ENCODE measurements around the gene TINCR. TPM values are rescaled to one million over a fixed set of nuclear protein-coding genes. Genes with fewer than 3 reads are reported as not detected.
"Not testable (repeated sequence)": the region's sequence is repeated elsewhere in the genome, so short reads cannot be mapped to it uniquely, and the experiment has no call there.

Gene TINCR
- 2.5 to 4.3 TPM (median 2.5 TPM) in 3 replicates for total RNA-seq

DNA sequence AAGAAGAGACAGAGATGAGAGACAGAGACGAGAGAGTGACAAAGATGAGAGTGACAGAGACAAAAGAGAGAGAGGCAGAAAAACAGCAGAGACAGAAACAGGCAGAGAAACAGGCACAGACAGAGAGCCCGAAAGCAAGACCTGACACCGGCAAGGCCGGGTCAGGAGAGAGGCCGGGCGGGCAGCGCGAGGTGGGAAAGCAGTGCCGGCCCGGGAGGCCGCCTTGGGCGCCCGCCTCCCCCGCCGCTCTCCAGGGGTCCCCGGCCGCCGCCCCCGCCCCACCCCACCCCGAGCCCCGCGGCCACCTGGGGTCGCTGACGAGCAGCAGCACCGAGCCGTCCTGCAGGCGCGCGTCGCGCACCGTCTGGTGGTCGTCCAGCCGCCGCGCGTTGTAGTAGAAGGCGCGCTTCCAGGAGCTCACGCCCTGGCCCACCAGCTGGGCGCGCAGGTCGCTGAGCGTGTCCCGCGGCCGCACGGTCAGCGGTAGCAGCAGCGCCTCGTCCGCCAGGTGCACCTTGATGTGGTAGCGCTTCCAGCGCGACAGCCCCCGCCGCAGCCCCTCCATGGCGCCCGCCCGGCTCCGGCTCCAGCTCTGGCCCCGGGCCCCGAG, at the start of gene TINCR:
TINCR (minus strand) TSS at position 594 of the 610 bp plus-strand sequence.
- no peak within 1 kb of the TSS for H3K27ac Mint-ChIP-seq
- H3K4me3 Mint-ChIP-seq, result peak within 1 kb of the TSS; percentile 40
- no peak for DNase-seq (ENCODE audit: low spot score in 2 of 2, unreplicated experiment in 2 of 2)
- peaks cover 3% of the 10 kb centered on the region for H3K9me3 Mint-ChIP-seq
- TF ChIP-seq, protein P1, sequence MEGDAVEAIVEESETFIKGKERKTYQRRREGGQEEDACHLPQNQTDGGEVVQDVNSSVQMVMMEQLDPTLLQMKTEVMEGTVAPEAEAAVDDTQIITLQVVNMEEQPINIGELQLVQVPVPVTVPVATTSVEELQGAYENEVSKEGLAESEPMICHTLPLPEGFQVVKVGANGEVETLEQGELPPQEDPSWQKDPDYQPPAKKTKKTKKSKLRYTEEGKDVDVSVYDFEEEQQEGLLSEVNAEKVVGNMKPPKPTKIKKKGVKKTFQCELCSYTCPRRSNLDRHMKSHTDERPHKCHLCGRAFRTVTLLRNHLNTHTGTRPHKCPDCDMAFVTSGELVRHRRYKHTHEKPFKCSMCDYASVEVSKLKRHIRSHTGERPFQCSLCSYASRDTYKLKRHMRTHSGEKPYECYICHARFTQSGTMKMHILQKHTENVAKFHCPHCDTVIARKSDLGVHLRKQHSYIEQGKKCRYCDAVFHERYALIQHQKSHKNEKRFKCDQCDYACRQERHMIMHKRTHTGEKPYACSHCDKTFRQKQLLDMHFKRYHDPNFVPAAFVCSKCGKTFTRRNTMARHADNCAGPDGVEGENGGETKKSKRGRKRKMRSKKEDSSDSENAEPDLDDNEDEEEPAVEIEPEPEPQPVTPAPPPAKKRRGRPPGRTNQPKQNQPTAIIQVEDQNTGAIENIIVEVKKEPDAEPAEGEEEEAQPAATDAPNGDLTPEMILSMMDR (IDR thresholded peaks at IDR 0.05; ENCODE audit: unreplicated experiment), result no peak
- peaks cover 2% of the 10 kb centered on the region for H3K36me3 Mint-ChIP-seq
- H3K4me1 Mint-ChIP-seq, result no peaks in the 10 kb centered on the region
- H3K27me3 Mint-ChIP-seq (ENCODE audit: low read depth), result peaks cover 31% of the 10 kb centered on the region

DNA sequence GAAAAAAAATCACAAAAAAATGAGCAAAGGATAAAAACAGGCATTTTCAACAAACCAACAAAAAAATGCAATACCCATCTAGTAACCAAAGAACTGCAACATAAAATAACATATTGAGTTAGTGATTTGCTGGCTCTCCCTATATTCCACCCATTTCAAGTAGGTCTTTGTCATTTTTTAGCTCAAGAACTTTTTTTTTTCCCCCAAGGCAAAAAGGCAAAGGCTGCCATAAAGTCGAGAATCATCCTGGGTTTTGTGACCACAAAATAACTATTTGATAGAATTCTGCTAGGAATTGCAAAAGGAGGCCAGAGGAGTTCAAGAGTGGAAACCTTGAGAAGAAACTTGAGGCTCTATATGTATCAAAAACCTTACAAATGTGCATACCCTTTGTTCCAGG, 49.3 kb upstream of the TINCR start:
- Mint-ChIP-seq H3K4me3 (no peak overlapping the region), H3K4me1 (peaks cover 14% of the 10 kb centered on the region), H3K27ac (no peak overlapping the region), H3K27me3 (ENCODE audit: low read depth) (no peaks in the 10 kb centered on the region), H3K36me3 (peaks cover 44% of the 10 kb centered on the region), H3K9me3 (no peaks in the 10 kb centered on the region)
- DNase-seq (ENCODE audit: low spot score in 2 of 2, unreplicated experiment in 2 of 2), result no peak
- TF ChIP-seq, protein P1 (IDR thresholded peaks at IDR 0.05; ENCODE audit: unreplicated experiment), result no peak

DNA sequence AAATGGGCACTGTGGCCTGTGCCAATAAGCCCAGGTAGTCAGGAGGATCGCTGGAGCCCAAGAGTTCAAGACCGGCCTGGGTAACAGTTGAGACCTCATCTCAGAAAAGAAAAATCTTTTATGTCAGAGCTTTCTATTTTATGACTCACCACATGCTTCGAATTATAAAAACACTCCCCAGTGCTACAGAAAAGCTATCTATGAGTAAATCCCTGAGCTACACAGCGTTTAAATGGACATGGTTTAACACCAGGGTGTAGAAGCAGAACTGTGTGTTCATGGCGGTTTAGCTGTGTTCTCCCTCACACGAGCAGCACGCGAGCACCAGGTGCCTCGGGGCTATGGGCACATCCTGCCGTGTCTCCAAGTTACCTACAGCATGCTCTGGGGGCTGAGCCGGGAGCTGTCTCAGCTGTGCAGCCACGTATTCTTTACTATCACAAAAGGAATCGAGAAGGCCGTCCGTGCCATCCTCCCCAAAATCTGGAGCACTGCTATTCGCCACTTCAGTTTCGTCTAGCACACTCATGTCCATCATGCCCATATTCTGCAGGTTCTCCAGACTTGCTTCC, 48.1 kb upstream of the TINCR start:
- no peaks in the 10 kb centered on the region for H3K27me3 Mint-ChIP-seq (ENCODE audit: low read depth)
- H3K27ac Mint-ChIP-seq, result no peak overlapping the region
- H3K36me3 Mint-ChIP-seq, result peaks cover 48% of the 10 kb centered on the region
- H3K4me3 Mint-ChIP-seq, result no peak overlapping the region
- TF ChIP-seq, protein P1 (IDR thresholded peaks at IDR 0.05; ENCODE audit: unreplicated experiment), result no peak
- peaks cover 5% of the 10 kb centered on the region for H3K4me1 Mint-ChIP-seq
- DNase-seq (ENCODE audit: low spot score in 2 of 2, unreplicated experiment in 2 of 2), result no peak
- H3K9me3 Mint-ChIP-seq, result no peaks in the 10 kb centered on the region

DNA sequence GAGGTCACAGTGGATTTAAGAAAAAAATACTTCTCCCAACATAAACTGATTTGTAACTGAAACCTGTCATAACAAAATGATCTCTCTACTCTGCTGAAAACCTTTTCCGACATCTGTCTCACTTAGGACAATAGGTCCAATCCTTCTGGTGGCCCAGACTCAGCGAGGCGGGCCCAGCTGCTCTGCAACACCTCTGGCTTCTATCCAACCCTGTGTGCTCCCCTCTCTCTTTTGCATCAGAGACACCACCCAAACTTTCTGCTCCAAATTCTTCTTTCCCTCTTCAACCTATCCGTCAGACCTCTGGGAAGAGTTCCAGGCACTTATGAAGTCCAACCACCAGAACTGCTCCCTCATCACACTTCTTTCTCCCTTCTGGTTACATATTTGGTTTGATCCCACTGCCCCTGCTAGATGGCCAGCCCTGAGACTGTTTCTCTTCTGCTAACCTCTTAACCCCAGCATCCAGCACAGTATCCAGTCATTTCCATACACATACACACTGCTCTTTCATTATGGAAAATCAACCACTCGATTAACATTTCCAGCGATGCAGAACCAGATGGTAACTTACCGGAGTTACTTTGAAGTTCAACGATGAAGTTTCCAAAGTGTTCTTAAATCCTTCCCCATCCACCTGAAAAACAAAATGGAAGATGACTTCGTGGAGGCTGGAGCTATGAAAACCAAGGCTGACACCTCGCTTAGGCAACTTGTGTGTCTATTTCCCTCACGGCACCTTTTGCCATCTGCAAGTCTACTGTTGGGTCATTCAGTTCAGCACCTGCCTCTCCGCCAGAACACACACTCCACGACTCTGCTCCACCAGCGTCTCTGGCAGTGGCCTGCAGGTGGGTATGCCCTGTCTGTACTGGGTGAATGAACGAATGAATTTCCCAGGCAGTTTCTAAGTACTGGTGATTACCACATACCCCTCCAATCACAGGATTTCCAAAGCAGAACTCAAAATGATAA, 45.4 kb upstream of the TINCR start:
- H3K27me3 Mint-ChIP-seq (ENCODE audit: low read depth), result no peaks in the 10 kb centered on the region
- H3K36me3 Mint-ChIP-seq, result peaks cover 57% of the 10 kb centered on the region
- no peaks in the 10 kb centered on the region for H3K4me1 Mint-ChIP-seq
- H3K9me3 Mint-ChIP-seq, result no peaks in the 10 kb centered on the region
- H3K4me3 Mint-ChIP-seq, result no peak overlapping the region
- DNase-seq (ENCODE audit: low spot score in 2 of 2, unreplicated experiment in 2 of 2), result no peak
- TF ChIP-seq, protein P1 (IDR thresholded peaks at IDR 0.05; ENCODE audit: unreplicated experiment), result no peak
- no peak overlapping the region for H3K27ac Mint-ChIP-seq

DNA sequence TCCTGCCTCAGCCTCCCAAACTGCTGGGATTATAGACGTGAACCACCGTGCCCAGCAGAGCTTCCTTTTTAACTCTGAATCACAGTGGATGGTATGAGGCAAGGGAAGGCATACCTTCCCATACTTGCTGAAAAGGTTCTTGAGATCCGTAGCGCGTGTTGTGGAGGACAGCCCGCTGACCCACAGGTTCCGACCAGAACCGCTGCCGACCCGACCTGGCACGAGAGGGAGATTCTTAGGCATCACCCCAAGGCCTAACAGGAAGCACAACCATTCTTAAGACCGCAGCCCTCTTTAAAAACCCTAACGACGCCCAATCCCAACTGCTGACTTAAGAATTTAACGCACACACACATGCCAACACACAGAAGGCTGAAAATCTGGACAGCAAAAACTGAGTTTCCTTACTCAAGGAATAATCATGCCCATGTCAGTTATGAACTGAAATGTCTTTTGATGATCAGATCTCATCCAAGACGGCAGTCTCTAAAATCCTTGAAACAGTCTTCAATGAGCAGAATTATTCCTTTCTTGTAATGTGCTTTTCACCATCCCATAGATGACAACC, 42.2 kb upstream of the TINCR start:
- Mint-ChIP-seq H3K27ac (no peak overlapping the region), H3K27me3 (ENCODE audit: low read depth) (no peaks in the 10 kb centered on the region), H3K4me1 (no peaks in the 10 kb centered on the region), H3K4me3 (no peak overlapping the region), H3K9me3 (no peaks in the 10 kb centered on the region), H3K36me3 (peaks cover 62% of the 10 kb centered on the region)
- DNase-seq (ENCODE audit: low spot score in 2 of 2, unreplicated experiment in 2 of 2), result no peak
- TF ChIP-seq, protein P1 (IDR thresholded peaks at IDR 0.05; ENCODE audit: unreplicated experiment), result no peak

DNA sequence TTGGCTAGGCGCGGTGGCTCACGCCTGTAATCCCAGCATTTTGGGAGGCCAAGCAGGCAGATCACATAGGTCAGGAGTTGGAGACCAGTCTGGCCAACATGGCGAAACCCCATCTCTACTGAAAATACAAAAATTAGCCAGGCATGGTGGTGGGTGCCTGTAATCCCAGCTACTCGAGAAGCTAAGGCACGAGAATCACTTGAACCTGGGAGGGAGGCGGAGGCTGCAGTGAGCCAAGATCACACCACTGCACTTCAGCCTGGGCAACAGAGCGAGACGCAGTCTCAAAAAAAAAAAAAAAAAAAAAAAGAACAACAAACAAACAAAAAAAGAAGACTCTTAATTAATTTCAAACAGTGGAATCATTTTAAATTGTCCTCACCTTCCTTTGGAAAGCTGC, 41.0 kb upstream of the TINCR start:
- not testable (repeated sequence) for H3K9me3 Mint-ChIP-seq; H3K27me3 Mint-ChIP-seq (ENCODE audit: low read depth); DNase-seq (ENCODE audit: low spot score in 2 of 2, unreplicated experiment in 2 of 2); H3K27ac Mint-ChIP-seq; H3K4me3 Mint-ChIP-seq; H3K4me1 Mint-ChIP-seq
- peaks cover 61% of the 10 kb centered on the region for H3K36me3 Mint-ChIP-seq

Data from mesothelial cell of epicardium (in vitro differentiated cells).